CD4-positive, CD25-positive, alpha-beta regulatory T cell (primary cell): Measurements from ENCODE around the gene SHROOM3. TPM values are rescaled to one million over a fixed set of nuclear protein-coding genes. Genes with fewer than 3 reads are reported as not detected.

Experiments
- ATAC-seq, 2 donors: fragments of 150-1000 bp; cut with Tn5 transposase; one replicate each; pipeline ENCODE4 v1.10.0; 2021; ENCODE audit warnings: low read depth in 2 of 2, moderate number of reproducible peaks in 2 of 2, moderate library complexity in 1 of 2
- DNase-seq, 3 donors: peaks; one replicate each; pipeline versions ENCODE4 v3.0.0 to v3.0.0-alpha.2; 2012 to 2022; ENCODE audit warnings: mixed read lengths in 1 of 3
- H3K27ac ChIP-seq: one replicate; pipeline ENCODE4 v1.7.0; 2013; ENCODE audit warnings: mild to moderate bottlenecking, low read length; ENCODE audit not compliant: insufficient read depth, poor library complexity, severe bottlenecking
- H3K27me3 ChIP-seq: one replicate; pipeline ENCODE4 v1.7.0; 2013; ENCODE audit warnings: low read length; ENCODE audit not compliant: control insufficient read depth, insufficient read depth
- H3K36me3 ChIP-seq: one replicate; pipeline ENCODE4 v1.7.0; 2013; ENCODE audit warnings: mild to moderate bottlenecking, low read length, moderate library complexity; ENCODE audit not compliant: control insufficient read depth, insufficient read depth
- H3K4me1 ChIP-seq: 2 replicates; pipeline ENCODE4 v1.7.0; 2013; ENCODE audit warnings: mild to moderate bottlenecking, low read length; ENCODE audit not compliant: insufficient read depth, control insufficient read depth, poor library complexity, severe bottlenecking
- H3K4me3 ChIP-seq: one replicate; pipeline ENCODE4 v1.7.0; 2013; ENCODE audit warnings: low read depth, mild to moderate bottlenecking, low read length, moderate library complexity
- H3K9me3 ChIP-seq, 2 experiments: 1 replicate in 1 of 2; 2 replicates in 1 of 2; pipeline ENCODE4 v1.7.0; 2013; ENCODE audit warnings: low read length in 2 of 2, mild to moderate bottlenecking in 1 of 2, moderate library complexity in 1 of 2; ENCODE audit not compliant: control insufficient read depth in 2 of 2
- H3K27ac Mint-ChIP-seq, 3 donors: one replicate each; pipeline ENCODE4 v1.8.0; 2020 to 2022; ENCODE audit warnings: mild to moderate bottlenecking in 3 of 3, mixed read lengths in 3 of 3, moderate library complexity in 2 of 3
- H3K27me3 Mint-ChIP-seq: one replicate; pipeline ENCODE4 v1.8.0; 2022; ENCODE audit warnings: mild to moderate bottlenecking, mixed read lengths
- H3K36me3 Mint-ChIP-seq: one replicate; pipeline ENCODE4 v1.8.0; 2020; ENCODE audit warnings: mixed read lengths
- H3K4me1 Mint-ChIP-seq, 4 donors: one replicate each; pipeline ENCODE4 v1.8.0; 2020 to 2022; ENCODE audit warnings: mixed read lengths in 4 of 4, mild to moderate bottlenecking in 1 of 4
- H3K4me3 Mint-ChIP-seq, 4 donors: one replicate each; pipeline ENCODE4 v1.8.0; 2020 to 2022; ENCODE audit warnings: mild to moderate bottlenecking in 4 of 4, mixed read lengths in 4 of 4, moderate library complexity in 3 of 4
- H3K9me3 Mint-ChIP-seq, 7 donors: one replicate each; pipeline ENCODE4 v1.8.0; 2020 to 2022; ENCODE audit warnings: mixed read lengths in 7 of 7, mild to moderate bottlenecking in 3 of 7, moderate library complexity in 2 of 7
- polyA plus RNA-seq, 4 donors: library from polyadenylated mRNA; unstranded; fragments of 300-500 nt; fragmentation: Illumina TruSeq; gene quantifications; one replicate each; pipeline ENCODE4 v1.2.3, GENCODE V29; 2021
- total RNA-seq: library from RNA; stranded (reverse); gene quantifications from one replicate; pipeline ENCODE4 v1.2.3, GENCODE V29; 2022

SHROOM3 gene
- total and polyA plus RNA-seq, 5 donors from 2014 or later: not detected

DNA sequence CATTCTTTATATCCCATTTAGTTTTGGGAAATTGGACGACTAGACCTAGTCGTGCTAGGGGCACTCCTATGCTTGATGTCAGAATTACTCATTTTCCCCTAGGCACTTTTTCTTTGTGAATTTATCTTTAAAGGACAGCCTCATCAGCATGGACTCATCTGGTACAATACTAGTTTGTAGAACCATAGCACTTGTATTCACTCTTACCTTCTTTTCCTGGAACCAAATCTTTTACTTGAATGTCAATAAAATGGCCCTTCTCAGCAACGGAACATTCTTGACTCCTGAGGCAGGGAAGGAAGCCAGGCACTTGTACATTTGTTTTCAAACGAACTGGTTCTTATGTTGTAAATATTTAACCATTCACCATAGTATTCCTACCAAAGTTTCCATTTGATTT lies 187.1 kb downstream of the SHROOM3 start:
- Mint-ChIP-seq H3K4me1 (no peaks in the 10 kb centered on the region), H3K27me3 (peaks cover 10% of the 10 kb centered on the region), H3K4me3 (no peak overlapping the region), H3K9me3 (peaks cover 0 to 2% (median 0%) of the 10 kb centered on the region in 7 donors), H3K36me3 (no peaks in the 10 kb centered on the region), H3K27ac (no peak overlapping the region)
- H3K4me1 ChIP-seq: no peaks in the 10 kb centered on the region
- H3K4me3 ChIP-seq: no peak overlapping the region
- ATAC-seq: no peak
- no peaks in the 10 kb centered on the region for H3K9me3 ChIP-seq
- no peak overlapping the region for H3K27ac ChIP-seq
- H3K36me3 ChIP-seq: no peaks in the 10 kb centered on the region
- DNase-seq: no peak
- peaks cover 7% of the 10 kb centered on the region for H3K27me3 ChIP-seq

DNA sequence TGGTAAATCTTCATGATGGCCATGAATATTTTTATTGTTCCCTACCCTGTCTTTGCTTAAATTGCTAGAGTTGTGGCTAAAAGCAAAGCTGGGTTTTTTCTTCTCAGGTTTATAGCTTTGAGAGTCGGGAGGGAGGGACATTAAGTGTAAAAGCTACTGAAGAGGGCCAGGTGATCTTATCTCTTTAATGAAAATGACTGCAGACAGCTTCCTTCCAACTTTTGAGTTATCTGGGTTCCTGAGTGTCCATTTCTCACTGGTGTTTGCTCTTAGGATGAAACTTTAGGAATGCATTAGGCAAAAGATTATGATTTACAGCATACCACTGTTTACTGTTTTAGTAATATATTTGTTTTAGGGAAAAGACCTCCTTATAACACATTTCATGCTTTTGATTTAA lies 187.7 kb downstream of the SHROOM3 start:
- Mint-ChIP-seq H3K4me1 (no peaks in the 10 kb centered on the region), H3K9me3 (peaks cover 0 to 2% (median 0%) of the 10 kb centered on the region in 7 donors), H3K27me3 (peaks cover 11% of the 10 kb centered on the region), H3K4me3 (no peak overlapping the region), H3K27ac (no peak overlapping the region), H3K36me3 (no peaks in the 10 kb centered on the region)
- Histone ChIP-seq H3K27ac (no peak overlapping the region), H3K27me3 (peaks cover 7% of the 10 kb centered on the region), H3K4me3 (no peak overlapping the region), H3K9me3 (no peaks in the 10 kb centered on the region), H3K36me3 (no peaks in the 10 kb centered on the region), H3K4me1 (no peaks in the 10 kb centered on the region)
- DNase-seq (no peak), ATAC-seq (no peak)

DNA sequence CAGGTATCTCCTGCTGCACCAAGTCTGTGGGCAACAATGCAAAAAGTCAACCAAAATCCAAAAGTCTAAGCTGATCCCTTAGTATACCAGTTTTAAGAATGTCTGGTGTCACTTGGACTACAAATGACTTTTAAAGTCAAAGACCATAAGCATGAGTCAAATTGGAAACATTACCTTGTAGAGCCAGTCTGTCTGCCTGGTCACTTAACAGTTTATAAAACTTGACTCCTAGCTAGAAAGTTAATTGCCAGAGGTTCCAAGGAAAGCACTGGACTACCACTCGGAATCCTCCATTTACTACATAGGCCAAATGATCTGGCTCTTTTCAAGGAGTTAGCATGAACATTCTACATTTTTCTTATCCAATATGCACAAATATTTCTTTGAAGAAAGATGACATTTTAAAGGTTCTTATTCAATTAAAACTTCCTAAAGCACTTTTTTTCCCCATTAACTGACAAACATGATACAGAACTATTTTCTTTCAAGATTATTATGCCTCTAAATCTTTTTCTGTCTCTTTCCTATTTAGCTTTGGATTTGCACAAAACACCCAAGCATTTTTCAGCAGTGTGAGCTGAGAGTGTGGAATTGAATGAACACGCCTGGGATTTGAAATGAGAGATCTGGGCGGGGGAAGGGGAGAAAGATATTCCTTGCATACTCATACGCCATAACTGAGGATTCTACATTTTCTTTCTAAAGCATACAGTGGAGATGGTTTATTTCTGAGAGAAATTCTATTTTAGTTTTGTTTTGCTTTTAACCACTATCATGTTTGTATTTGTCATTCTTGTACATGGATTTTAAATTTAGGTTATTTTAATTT lies 188.4 kb downstream of the SHROOM3 start:
- Histone ChIP-seq H3K4me1 (no peaks in the 10 kb centered on the region), H3K36me3 (no peaks in the 10 kb centered on the region), H3K27me3 (peaks cover 7% of the 10 kb centered on the region), H3K9me3 (no peaks in the 10 kb centered on the region), H3K4me3 (no peak overlapping the region), H3K27ac (no peak overlapping the region)
- H3K4me1 Mint-ChIP-seq: no peaks in the 10 kb centered on the region
- no peak overlapping the region for H3K4me3 Mint-ChIP-seq
- peaks cover 15% of the 10 kb centered on the region for H3K27me3 Mint-ChIP-seq
- H3K9me3 Mint-ChIP-seq: peaks cover 0 to 5% (median 0%) of the 10 kb centered on the region in 7 donors
- no peak for DNase-seq
- H3K27ac Mint-ChIP-seq: no peak overlapping the region
- H3K36me3 Mint-ChIP-seq: no peaks in the 10 kb centered on the region
- no peak for ATAC-seq

DNA sequence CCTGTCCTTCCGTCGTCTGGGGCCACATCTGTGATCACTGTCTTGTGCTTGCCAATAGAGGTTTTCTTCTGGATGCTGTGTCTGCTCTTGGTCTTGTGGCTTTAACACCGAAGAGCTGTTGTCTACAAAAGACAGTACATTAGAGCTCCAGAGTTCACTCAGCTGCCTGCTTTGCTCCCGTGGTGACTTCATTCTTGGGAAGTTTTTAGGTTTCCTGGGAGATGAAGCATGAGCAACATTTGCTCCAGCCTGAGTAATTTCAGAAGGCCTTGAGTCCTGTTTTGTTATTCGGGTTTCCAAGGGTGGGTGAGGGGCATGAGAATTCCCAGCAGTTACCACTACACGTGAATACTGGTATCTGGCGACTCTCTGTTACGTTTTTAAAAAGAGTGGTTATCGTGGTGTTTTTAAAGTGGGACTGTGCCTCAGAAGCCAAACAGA lies 189.2 kb downstream of the SHROOM3 start:
- Mint-ChIP-seq H3K36me3 (no peaks in the 10 kb centered on the region), H3K9me3 (peaks cover 0 to 8% (median 0%) of the 10 kb centered on the region in 7 donors), H3K27me3 (peaks cover 15% of the 10 kb centered on the region), H3K27ac (peak overlapping the region in 1 of 3 donors; percentile 49), H3K4me1 (no peaks in the 10 kb centered on the region), H3K4me3 (no peak overlapping the region)
- H3K36me3 ChIP-seq: no peaks in the 10 kb centered on the region
- no peak overlapping the region for H3K4me3 ChIP-seq
- no peak overlapping the region for H3K27ac ChIP-seq
- H3K27me3 ChIP-seq: peaks cover 7% of the 10 kb centered on the region
- H3K4me1 ChIP-seq: no peaks in the 10 kb centered on the region
- DNase-seq (no peak), ATAC-seq (no peak)
- H3K9me3 ChIP-seq: no peaks in the 10 kb centered on the region

DNA sequence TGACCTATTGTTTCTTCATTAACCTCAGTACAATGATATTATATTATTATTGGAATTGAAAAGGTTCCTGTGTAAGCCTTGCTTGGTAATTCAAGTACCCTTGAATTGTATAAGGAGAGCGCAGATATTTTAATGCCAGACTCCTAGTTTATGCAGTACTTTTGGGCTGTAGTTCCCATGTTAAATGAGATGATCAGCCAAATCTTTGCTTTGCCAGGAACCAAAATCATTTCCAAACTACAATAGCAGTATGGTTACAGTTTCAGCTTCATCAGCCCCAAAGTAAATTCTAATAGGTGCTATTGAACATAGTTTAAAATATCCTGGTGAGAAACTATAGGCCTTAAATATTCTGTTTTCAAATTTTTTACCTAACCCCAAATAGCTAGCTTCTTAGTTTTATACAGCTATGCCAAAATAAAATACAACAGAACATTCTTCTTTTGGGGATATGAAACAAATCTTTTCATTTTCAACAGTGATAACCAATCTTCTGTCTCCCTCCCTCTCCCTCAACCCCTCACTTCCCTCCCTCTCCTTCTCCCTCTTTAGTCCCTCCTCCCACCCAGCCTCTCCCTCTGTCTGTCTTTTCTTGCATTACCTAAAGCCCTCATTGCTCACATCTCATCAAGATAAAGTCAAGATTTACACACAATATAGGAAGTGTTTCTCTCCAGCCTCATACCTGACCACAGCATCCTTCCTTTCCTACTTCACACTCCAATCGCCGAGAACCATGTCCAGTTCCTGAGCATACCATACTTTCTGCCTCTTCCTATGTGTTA lies 190.1 kb downstream of the SHROOM3 start:
- Histone ChIP-seq H3K9me3 (no peaks in the 10 kb centered on the region), H3K36me3 (no peaks in the 10 kb centered on the region), H3K27me3 (peaks cover 11% of the 10 kb centered on the region), H3K4me1 (no peaks in the 10 kb centered on the region), H3K27ac (no peak overlapping the region), H3K4me3 (no peak overlapping the region)
- DNase-seq (no peak), ATAC-seq (no peak)
- H3K4me1 Mint-ChIP-seq: no peaks in the 10 kb centered on the region
- H3K27me3 Mint-ChIP-seq: peaks cover 9% of the 10 kb centered on the region
- no peak overlapping the region for H3K4me3 Mint-ChIP-seq
- H3K9me3 Mint-ChIP-seq: peaks cover 0 to 11% (median 0%) of the 10 kb centered on the region in 7 donors
- no peak overlapping the region for H3K27ac Mint-ChIP-seq
- H3K36me3 Mint-ChIP-seq: no peaks in the 10 kb centered on the region

DNA sequence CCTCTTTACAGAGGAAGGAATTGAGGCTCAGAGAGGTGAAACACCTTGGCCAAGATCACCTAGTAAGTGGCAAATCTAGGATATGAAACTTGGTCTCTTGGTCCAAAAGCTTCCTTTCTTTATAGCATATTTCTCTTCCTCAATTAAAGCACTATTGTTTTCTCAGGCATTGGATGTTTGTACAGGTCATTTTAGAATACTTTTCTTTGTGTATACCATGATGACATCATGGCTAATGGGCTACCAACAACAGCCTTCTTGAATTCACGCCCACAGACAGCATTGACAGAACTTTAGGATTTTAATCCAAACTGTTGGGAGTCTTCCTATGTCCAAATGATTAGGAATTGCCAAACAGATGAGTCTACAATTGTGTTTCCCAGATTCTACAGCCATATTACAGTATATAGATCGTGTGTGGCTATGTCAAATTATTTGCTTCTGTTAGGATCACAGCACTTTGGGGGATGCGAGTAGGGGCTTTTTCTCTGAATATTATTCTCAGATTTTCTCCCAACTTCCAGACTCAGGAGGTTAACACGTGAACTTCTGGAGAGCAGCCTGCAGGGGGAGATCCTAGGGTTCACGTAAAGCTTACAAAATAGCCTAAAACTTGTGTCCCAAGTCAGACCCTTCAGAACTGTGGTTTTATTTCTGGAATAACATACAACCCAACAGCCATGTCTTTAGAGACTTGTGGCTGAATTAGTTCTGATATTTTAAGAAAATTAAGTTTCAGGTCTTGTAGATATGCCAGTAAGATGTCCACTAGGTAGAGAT lies 191.8 kb downstream of the SHROOM3 start:
- H3K4me3 Mint-ChIP-seq: no peak overlapping the region
- H3K27ac Mint-ChIP-seq: no peak overlapping the region
- H3K9me3 Mint-ChIP-seq: peaks cover 0 to 11% (median 0%) of the 10 kb centered on the region in 7 donors
- DNase-seq: no peak
- H3K36me3 Mint-ChIP-seq: no peaks in the 10 kb centered on the region
- H3K4me3 ChIP-seq: no peak overlapping the region
- ATAC-seq: no peak
- no peaks in the 10 kb centered on the region for H3K9me3 ChIP-seq
- H3K27ac ChIP-seq: no peak overlapping the region
- no peaks in the 10 kb centered on the region for H3K4me1 Mint-ChIP-seq
- H3K36me3 ChIP-seq: no peaks in the 10 kb centered on the region
- H3K27me3 ChIP-seq: peaks cover 11% of the 10 kb centered on the region
- H3K27me3 Mint-ChIP-seq: peaks cover 14% of the 10 kb centered on the region
- no peaks in the 10 kb centered on the region for H3K4me1 ChIP-seq

DNA sequence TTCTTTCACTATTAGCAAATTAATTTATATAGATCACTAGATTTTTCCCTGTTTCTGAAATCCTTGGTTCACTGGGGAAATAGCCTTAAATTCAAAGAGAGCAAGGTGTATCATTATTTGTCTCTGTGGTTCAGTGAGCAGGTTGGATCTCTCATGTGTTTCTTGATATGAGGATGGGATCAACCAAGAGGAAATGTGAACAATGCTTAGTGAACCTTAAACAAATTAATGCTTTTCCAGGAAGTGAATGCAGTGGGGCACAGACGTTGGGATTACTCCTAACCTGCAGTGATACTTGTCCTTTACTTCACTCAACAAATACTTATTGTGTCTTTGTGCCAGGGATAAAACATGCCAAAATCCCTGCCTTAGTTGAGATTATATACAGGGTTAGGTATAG lies 193.2 kb downstream of the SHROOM3 start:
- Histone ChIP-seq H3K27ac (no peak overlapping the region), H3K27me3 (peaks cover 10% of the 10 kb centered on the region), H3K36me3 (no peaks in the 10 kb centered on the region), H3K4me1 (no peaks in the 10 kb centered on the region), H3K4me3 (no peak overlapping the region), H3K9me3 (no peaks in the 10 kb centered on the region)
- Mint-ChIP-seq H3K4me1 (no peaks in the 10 kb centered on the region), H3K36me3 (no peaks in the 10 kb centered on the region), H3K27me3 (peaks cover 14% of the 10 kb centered on the region), H3K27ac (no peak overlapping the region), H3K4me3 (no peak overlapping the region), H3K9me3 (peaks cover 0 to 11% (median 0%) of the 10 kb centered on the region in 7 donors)
- DNase-seq (no peak), ATAC-seq (no peak)
